Type B pancreatic cell (in vitro differentiated cells): ENCODE results near the gene WNT7A. TPM values are rescaled to one million over a fixed set of nuclear protein-coding genes. Genes with fewer than 3 reads are reported as not detected.

Experiments used
- DNase-seq: peaks from one replicate; pipeline ENCODE4 v3.0.0; 2021; ENCODE audit warnings: mixed read lengths; ENCODE audit not compliant: unreplicated experiment; ENCODE audit errors: extremely low spot score
- H3K27ac Mint-ChIP-seq: 2 replicates; pipeline ENCODE4 v1.8.0; 2021; ENCODE audit warnings: mild to moderate bottlenecking, mixed read lengths
- H3K27me3 Mint-ChIP-seq: 2 replicates; pipeline ENCODE4 v1.8.0; 2021; ENCODE audit warnings: mixed read lengths
- H3K36me3 Mint-ChIP-seq: 2 replicates; pipeline ENCODE4 v1.8.0; 2021; ENCODE audit warnings: mixed read lengths
- H3K4me1 Mint-ChIP-seq: one replicate; pipeline ENCODE4 v1.8.0; 2021; ENCODE audit warnings: mixed read lengths; ENCODE audit not compliant: unreplicated experiment
- H3K4me3 Mint-ChIP-seq: 2 replicates; pipeline ENCODE4 v1.8.0; 2021; ENCODE audit warnings: mild to moderate bottlenecking, mixed read lengths
- H3K9me3 Mint-ChIP-seq: 2 replicates; pipeline ENCODE4 v1.8.0; 2021; ENCODE audit warnings: mixed read lengths
- total RNA-seq: library from RNA; stranded (reverse); gene quantifications from 2 replicates; pipeline ENCODE4 v1.2.1, GENCODE V29; 2021; ENCODE audit warnings: low replicate concordance
- TF ChIP-seq, protein P1 (sequence below): fragments of 200-600 bp; sonication (generic); conservative IDR thresholded peaks from 2 replicates; pipeline ENCODE4 v1.5.0; 2021; ENCODE audit warnings: antibody characterized with exemption, mild to moderate bottlenecking

WNT7A gene
- total RNA-seq, 1 donor from 2014 or later, result 3.4 TPM

DNA sequence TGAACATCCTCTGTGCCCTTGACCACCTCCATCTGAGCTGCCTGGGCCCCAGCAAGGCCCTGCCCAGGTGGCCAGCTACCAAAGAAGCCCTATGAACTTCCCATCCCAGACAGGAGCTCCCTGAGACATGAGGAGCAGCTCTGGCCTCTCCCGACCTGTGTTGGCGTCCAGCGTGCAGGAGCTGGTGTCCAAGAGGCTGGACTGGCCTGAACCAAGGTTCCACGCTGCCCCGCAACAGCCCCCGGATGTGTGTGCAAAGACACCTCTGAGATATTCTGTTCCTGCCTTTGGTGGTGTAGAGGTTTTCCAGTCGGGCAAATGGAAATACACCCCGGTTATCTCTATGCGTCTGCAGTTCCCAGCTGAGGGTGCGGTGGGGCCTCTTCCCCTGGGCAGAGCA lies 42.1 kb downstream of the WNT7A start:
- Mint-ChIP-seq H3K27me3 (peaks cover 13% of the 10 kb centered on the region), H3K9me3 (no peaks in the 10 kb centered on the region), H3K36me3 (no peaks in the 10 kb centered on the region), H3K4me3 (no peak overlapping the region), H3K4me1 (no peaks in the 10 kb centered on the region), H3K27ac (no peak overlapping the region)
- no peak for DNase-seq
- TF ChIP-seq, protein P1, sequence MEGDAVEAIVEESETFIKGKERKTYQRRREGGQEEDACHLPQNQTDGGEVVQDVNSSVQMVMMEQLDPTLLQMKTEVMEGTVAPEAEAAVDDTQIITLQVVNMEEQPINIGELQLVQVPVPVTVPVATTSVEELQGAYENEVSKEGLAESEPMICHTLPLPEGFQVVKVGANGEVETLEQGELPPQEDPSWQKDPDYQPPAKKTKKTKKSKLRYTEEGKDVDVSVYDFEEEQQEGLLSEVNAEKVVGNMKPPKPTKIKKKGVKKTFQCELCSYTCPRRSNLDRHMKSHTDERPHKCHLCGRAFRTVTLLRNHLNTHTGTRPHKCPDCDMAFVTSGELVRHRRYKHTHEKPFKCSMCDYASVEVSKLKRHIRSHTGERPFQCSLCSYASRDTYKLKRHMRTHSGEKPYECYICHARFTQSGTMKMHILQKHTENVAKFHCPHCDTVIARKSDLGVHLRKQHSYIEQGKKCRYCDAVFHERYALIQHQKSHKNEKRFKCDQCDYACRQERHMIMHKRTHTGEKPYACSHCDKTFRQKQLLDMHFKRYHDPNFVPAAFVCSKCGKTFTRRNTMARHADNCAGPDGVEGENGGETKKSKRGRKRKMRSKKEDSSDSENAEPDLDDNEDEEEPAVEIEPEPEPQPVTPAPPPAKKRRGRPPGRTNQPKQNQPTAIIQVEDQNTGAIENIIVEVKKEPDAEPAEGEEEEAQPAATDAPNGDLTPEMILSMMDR, result no peak

DNA sequence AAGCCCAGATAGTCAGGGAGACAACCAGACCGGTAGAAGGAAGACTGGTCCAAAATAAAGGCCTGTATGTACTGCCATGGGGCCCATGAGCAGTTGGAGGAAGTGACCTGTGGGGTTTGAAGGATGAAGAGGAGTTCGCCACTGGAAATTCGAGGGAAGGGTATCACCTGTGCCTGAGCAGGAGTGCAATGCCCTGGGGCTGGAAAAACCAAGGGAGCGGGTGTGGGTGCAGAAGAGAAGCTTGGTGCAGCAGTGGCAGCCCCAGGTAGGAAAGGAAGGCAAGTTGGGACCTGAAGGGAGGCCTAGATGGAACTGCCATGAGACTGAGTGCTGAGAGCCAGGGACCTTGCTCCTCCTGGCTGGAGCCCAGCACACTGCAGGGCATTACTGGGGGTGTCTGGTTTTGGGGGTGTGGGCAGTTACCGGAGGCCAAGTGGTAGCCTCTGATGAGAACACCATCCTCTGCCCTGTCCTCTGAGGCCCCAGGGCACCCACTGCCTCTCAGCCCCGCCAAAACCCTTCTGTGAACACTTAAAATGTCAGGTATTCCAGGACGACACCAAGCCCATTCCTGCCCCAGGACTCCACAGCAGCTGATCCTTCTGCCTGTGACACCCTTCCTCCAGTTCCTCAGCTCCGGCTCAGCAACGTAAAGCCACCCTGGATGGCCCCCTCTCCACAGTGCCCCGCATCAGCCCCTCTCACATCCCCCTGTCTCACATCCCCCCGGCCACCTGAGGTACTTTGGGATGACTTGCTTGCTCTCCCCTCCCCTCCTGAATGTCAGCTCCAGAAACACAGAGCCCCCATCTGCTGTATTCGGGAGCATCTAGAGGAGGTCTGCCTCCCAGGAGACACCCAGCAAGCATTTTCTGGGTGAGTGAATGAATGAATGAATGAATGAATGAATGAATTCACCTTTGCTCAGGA lies 42.9 kb downstream of the WNT7A start:
- no peak for DNase-seq
- Mint-ChIP-seq H3K27me3 (peaks cover 13% of the 10 kb centered on the region), H3K4me1 (no peaks in the 10 kb centered on the region), H3K27ac (no peak overlapping the region), H3K9me3 (no peaks in the 10 kb centered on the region), H3K36me3 (no peaks in the 10 kb centered on the region), H3K4me3 (no peak overlapping the region)
- TF ChIP-seq, protein P1, result no peak

DNA sequence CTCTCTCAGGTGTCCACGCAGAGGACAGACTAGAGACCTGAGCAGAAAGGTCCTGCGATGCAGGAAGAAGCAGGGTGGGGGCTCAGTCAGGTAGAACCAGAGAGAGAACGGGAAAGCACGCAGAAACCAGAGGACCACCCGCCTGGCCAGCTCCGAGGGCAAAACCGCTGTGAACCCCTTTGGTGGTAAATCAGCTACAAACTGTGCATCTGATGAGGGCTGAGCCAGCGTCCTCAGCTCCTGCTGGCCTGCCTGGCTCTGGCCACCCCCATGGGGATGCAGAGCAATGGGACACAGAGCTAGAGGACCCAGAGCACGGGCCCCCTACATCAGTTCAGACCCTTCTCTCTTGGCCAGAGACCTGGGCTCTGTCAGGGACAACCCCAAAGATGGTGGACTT lies 44.6 kb downstream of the WNT7A start:
- H3K9me3 Mint-ChIP-seq, result no peaks in the 10 kb centered on the region
- H3K4me3 Mint-ChIP-seq, result no peak overlapping the region
- no peak for DNase-seq
- TF ChIP-seq, protein P1, result no peak
- H3K4me1 Mint-ChIP-seq, result no peaks in the 10 kb centered on the region
- no peaks in the 10 kb centered on the region for H3K36me3 Mint-ChIP-seq
- peaks cover 13% of the 10 kb centered on the region for H3K27me3 Mint-ChIP-seq
- no peak overlapping the region for H3K27ac Mint-ChIP-seq

DNA sequence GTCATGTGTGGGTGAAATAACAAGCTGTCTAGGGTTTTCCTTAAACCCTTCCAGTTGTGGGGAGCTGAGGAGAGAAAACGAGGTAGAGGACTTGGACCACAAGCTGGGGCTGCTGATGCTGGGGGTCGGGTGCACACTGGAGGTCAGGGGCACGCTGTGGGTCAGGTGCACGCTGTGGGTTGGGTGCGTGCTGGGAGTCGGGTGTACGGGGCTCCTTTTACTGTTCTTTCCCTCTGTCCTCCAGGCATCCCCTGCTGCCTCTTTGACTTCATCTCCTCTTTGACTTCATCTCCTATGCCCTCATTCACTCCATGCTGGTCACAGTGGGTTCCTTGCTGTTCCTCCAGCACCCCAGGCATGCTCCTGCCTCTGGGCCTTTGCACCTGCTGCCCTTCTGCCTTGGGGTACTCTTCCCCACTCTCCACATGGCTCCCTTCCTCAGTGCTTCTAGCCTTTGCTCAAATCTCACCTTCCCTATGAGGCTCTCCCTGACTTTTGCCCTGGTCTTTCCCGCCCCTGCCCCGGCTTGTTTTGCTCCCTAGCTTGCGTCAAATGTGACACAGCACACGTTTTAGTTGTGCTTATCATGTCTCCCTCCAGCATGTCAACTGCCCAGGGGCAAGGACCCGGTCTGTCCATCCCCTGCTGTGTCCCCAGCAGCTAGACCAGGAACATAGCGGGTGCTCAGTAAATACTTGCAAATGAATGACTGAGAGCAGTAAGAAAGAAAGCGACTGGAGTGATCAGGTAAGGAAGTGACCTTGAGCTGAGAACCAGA lies 45.4 kb downstream of the WNT7A start:
- no peak overlapping the region for H3K4me3 Mint-ChIP-seq
- TF ChIP-seq, protein P1, result no peak
- no peaks in the 10 kb centered on the region for H3K36me3 Mint-ChIP-seq
- no peaks in the 10 kb centered on the region for H3K9me3 Mint-ChIP-seq
- H3K4me1 Mint-ChIP-seq, result no peaks in the 10 kb centered on the region
- no peak overlapping the region for H3K27ac Mint-ChIP-seq
- no peak for DNase-seq
- peaks cover 13% of the 10 kb centered on the region for H3K27me3 Mint-ChIP-seq

DNA sequence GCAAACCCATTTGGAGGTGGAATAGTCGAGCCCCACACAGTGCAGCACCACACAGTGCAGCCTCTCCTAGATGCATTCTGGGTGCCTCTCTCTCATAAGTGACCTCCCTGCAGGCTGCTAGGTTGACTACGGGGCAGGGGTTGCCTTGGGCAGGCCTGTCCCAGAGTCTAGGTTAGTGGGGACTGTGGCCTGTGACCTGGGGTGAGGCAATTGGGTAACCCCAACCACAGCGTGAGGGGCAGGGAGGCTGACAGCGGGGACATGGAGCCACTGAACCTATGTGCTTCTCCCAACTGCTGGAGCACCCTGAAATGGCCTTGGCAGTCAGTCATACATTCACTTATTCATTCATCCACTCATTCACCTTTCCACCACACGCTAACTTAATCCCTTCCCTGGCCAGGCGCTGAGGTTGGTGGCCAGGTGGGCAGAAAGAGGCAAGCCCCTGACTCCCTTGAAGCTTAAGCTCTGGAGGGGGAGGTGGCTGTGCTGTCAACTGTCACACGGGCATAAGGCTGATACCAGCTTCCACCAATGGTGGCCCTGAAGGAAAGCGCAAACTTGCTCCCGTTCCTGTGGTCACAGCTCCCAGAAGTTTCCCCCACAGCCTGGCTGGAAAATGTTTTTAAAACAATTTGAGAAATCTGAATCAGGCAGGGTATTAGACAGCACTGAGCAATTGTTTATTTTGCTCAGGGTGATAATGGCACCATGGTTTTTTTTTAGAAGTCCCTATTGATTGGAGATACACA lies 46.2 kb downstream of the WNT7A start:
- Mint-ChIP-seq H3K4me3 (no peak overlapping the region), H3K36me3 (no peaks in the 10 kb centered on the region), H3K27ac (peak overlapping the region; percentile 22), H3K4me1 (no peaks in the 10 kb centered on the region), H3K9me3 (no peaks in the 10 kb centered on the region), H3K27me3 (peaks cover 19% of the 10 kb centered on the region)
- TF ChIP-seq, protein P1, result no peak
- DNase-seq, result no peak
